Thyroid gland (tissue), 4 donors: ENCODE measurements around the gene TBC1D4. TPM values are rescaled to one million over a fixed set of nuclear protein-coding genes. Genes with fewer than 3 reads are reported as not detected.
A peak's percentile ranks its signal among the peaks of the same experiment; 100 is the strongest.

Source experiments
- DNase-seq, 2 donors: peaks; one replicate each; pipeline ENCODE4 v3.0.0-alpha.2; 2019
- H3K27ac ChIP-seq, 3 donors: fragments of 200-600 bp; sonication (generic); 1 replicate in 2 of 3; 2 replicates in 1 of 3; pipeline ENCODE4 v1.5.1; 2016 to 2019; ENCODE audit warnings: mild to moderate bottlenecking in 1 of 3, moderate library complexity in 1 of 3
- H3K27me3 ChIP-seq: fragments of 200-600 bp; sonication (generic); one replicate; pipeline ENCODE4 v1.5.1; 2019
- H3K36me3 ChIP-seq, 2 donors: fragments of 200-600 bp; sonication (generic); one replicate each; pipeline ENCODE4 v1.5.1; 2016 to 2019
- H3K4me1 ChIP-seq, 2 donors: fragments of 200-600 bp; sonication (generic); one replicate each; pipeline ENCODE4 v1.5.1; 2017 to 2019
- H3K4me3 ChIP-seq, 3 donors: fragments of 200-600 bp; sonication (generic); replicated peaks in 1 of 3; 1 replicate in 2 of 3; 2 replicates in 1 of 3; pipeline ENCODE4 v1.5.1; 2016; ENCODE audit warnings: mild to moderate bottlenecking in 1 of 3
- H3K9me3 ChIP-seq: fragments of 200-600 bp; sonication (generic); one replicate; pipeline ENCODE4 v1.5.1; 2017
- POLR2A ChIP-seq, 2 donors: fragments of 450-650 bp; IDR thresholded peaks; one replicate each; pipeline ENCODE4 v1.6.1; 2017; ENCODE audit warnings: antibody characterized with exemption in 2 of 2, mild to moderate bottlenecking in 2 of 2, moderate library complexity in 1 of 2
- WGBS, 2 donors: methylation state at CpG; one replicate each; pipeline ENCODE4 v1.1.5; 2017; 5-methylcytosine and 5-hydroxymethylcytosine counted together
- intact Hi-C: fragments of 100-400 bp; cut with DNase I; formaldehyde crosslinking; loops from one replicate; pipeline ENCODE4 v1.15.1; 2023
- total RNA-seq, 4 donors: library from RNA; depleted of rRNA; stranded (reverse); fragments of >200 nt; gene quantifications; one replicate each; pipeline ENCODE4 v1.2.3, GENCODE V29; 2016
- TF ChIP-seq, protein P1 (sequence below), 6 experiments: fragments of 200-600 bp in 3 of 6; fragments of 450-650 bp in 3 of 6; sonication (generic) in 3 of 6; IDR thresholded peaks; one replicate each; pipeline ENCODE4 v1.5.1; 2016 to 2019; ENCODE audit warnings: antibody characterized with exemption in 6 of 6, mild to moderate bottlenecking in 2 of 6, inconsistent platforms in 1 of 6, moderate library complexity in 1 of 6

The TBC1D4 gene
- total RNA-seq, 4 donors from 2014 or later = 42.5 to 72.6 (median 70.6) TPM

DNA sequence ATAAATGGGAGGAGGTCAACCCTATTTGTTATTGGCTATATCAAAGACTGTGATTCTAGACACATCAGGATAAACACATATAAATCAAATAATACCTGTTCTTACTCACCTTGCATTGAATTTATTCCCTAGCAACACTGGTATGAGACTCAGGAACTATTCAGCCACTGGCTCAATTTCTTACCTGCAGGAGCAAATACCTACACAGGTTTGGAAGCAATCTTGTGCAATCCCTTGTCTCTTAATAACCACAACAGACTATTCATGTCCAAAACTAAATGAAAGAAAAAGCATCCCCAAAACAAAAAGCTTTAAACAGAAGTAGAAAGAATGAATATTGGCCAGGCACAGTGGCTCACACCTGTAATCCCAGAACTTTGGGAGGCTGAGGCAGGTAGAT, 55.5 kb downstream of the TBC1D4 start:
- DNase-seq = no peak
- H3K9me3 ChIP-seq = no peaks in the 10 kb centered on the region
- H3K4me3 ChIP-seq = no peak overlapping the region
- peak overlapping the region in 1 of 3 donors; percentile 19 for H3K27ac ChIP-seq
- intact Hi-C loops = no loop called here
- peaks cover 34 to 51% of the 10 kb centered on the region in 2 donors for H3K4me1 ChIP-seq
- H3K27me3 ChIP-seq = no peaks in the 10 kb centered on the region
- no peaks in the 10 kb centered on the region for H3K36me3 ChIP-seq
- TF ChIP-seq, protein P1, sequence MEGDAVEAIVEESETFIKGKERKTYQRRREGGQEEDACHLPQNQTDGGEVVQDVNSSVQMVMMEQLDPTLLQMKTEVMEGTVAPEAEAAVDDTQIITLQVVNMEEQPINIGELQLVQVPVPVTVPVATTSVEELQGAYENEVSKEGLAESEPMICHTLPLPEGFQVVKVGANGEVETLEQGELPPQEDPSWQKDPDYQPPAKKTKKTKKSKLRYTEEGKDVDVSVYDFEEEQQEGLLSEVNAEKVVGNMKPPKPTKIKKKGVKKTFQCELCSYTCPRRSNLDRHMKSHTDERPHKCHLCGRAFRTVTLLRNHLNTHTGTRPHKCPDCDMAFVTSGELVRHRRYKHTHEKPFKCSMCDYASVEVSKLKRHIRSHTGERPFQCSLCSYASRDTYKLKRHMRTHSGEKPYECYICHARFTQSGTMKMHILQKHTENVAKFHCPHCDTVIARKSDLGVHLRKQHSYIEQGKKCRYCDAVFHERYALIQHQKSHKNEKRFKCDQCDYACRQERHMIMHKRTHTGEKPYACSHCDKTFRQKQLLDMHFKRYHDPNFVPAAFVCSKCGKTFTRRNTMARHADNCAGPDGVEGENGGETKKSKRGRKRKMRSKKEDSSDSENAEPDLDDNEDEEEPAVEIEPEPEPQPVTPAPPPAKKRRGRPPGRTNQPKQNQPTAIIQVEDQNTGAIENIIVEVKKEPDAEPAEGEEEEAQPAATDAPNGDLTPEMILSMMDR (IDR thresholded peaks at IDR 0.05) = no peak
- TF ChIP-seq POLR2A (IDR thresholded peaks at IDR 0.05) = no peak

- no peak overlapping the region for H3K4me3 ChIP-seq
- 93 to 95% methylated on average over 3 of the region's 3 CpGs for WGBS, 2 donors
- intact Hi-C loops = no loop called here
- DNase-seq = no peak
- H3K27me3 ChIP-seq = no peaks in the 10 kb centered on the region
- TF ChIP-seq, protein P1 (IDR thresholded peaks at IDR 0.05) = no peak
- TF ChIP-seq POLR2A (IDR thresholded peaks at IDR 0.05) = no peak
- no peak overlapping the region for H3K27ac ChIP-seq
- H3K4me1 ChIP-seq = peaks cover 44 to 58% of the 10 kb centered on the region in 2 donors
- H3K36me3 ChIP-seq = no peaks in the 10 kb centered on the region
- no peaks in the 10 kb centered on the region for H3K9me3 ChIP-seq
Observed at GRCh38 chr13:75425216-75426009, 56.6 kb downstream of the TBC1D4 start.

DNA sequence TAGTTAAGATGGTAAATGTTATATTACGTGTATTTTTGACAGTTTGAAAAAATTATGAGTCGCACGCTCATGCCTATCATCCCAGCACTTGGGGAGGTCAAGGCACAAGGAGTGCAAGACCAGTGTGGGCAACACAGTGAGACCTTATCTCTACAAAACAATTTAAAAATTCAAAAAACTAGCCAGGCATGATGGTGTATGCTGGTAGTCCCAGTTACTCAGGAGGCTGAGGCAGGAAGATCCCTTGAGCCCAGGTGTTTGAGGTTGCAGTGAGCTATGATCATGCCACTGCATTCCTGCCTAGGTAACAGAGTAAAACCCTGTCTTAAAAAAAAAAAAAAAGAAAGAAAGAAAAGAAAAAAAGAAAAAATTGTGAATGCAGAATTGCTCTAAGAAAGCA, 58.0 kb downstream of the TBC1D4 start:
- Histone ChIP-seq H3K27me3 (no peaks in the 10 kb centered on the region), H3K36me3 (no peaks in the 10 kb centered on the region), H3K27ac (no peak overlapping the region), H3K4me3 (no peak overlapping the region), H3K4me1 (peaks cover 55 to 64% of the 10 kb centered on the region in 2 donors), H3K9me3 (no peaks in the 10 kb centered on the region)
- no peak for DNase-seq
- WGBS, 2 donors = 93 to 95% methylated on average over 3 of the region's 3 CpGs
- TF ChIP-seq, protein P1 (IDR thresholded peaks at IDR 0.05) = no peak
- no peak for TF ChIP-seq POLR2A (IDR thresholded peaks at IDR 0.05)
- intact Hi-C loops = no loop called here

DNA sequence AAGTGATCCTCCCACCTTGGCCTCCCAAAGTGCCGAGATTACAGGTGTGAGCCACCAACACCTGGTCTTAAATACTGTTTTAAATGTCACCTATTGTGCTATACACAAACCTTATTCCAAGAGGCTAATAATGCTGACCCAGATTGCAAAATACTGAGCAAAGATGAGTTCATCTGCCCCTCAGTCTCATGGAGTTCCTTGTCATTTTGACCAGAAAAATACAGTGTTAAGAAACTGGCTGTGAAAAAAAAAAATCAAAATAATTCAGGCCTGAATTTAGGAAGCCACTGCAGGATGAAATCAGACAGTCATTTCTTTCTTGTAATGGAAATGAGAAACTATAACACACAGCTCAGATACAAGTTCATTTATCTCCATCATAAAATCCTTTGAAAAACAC, 59.9 kb downstream of the TBC1D4 start:
- Histone ChIP-seq H3K9me3 (no peaks in the 10 kb centered on the region), H3K27ac (no peak overlapping the region), H3K4me1 (peaks cover 58 to 63% of the 10 kb centered on the region in 2 donors), H3K27me3 (no peaks in the 10 kb centered on the region), H3K4me3 (no peak overlapping the region), H3K36me3 (no peaks in the 10 kb centered on the region)
- intact Hi-C loops = no loop called here
- no peak for DNase-seq
- TF ChIP-seq POLR2A (IDR thresholded peaks at IDR 0.05) = no peak
- TF ChIP-seq, protein P1 (IDR thresholded peaks at IDR 0.05) = no peak
- WGBS, 2 donors = 97 to 100% methylated on average over 1 of the region's 1 CpG

- intact Hi-C loops = no loop called here
- no peaks in the 10 kb centered on the region for H3K27me3 ChIP-seq
- no peaks in the 10 kb centered on the region for H3K9me3 ChIP-seq
- TF ChIP-seq, protein P1 (IDR thresholded peaks at IDR 0.05) = no peak
- no peak for TF ChIP-seq POLR2A (IDR thresholded peaks at IDR 0.05)
- H3K4me1 ChIP-seq = peaks cover 63 to 66% of the 10 kb centered on the region in 2 donors
- no peak overlapping the region for H3K4me3 ChIP-seq
- H3K36me3 ChIP-seq = no peaks in the 10 kb centered on the region
- H3K27ac ChIP-seq = peak overlapping the region in 1 of 3 donors; percentile 55
- WGBS, 2 donors = 93 to 94% methylated on average over 2 of the region's 2 CpGs
- no peak for DNase-seq
Observed at GRCh38 chr13:75421133-75421532, 60.8 kb downstream of the TBC1D4 start.
